Fibroblast of skin of abdomen (primary cell): Measurements from ENCODE around the gene ADGRB3.
A peak's percentile ranks its signal among the peaks of the same experiment; 100 is the strongest.
"Not testable (repeated sequence)": the region's sequence is repeated elsewhere in the genome, so short reads cannot be mapped to it uniquely, and the experiment has no call there.

Experiments used
- DNase-seq: peaks from one replicate; pipeline ENCODE4 v3.0.0-alpha.2; 2013

The ADGRB3 gene

DNA sequence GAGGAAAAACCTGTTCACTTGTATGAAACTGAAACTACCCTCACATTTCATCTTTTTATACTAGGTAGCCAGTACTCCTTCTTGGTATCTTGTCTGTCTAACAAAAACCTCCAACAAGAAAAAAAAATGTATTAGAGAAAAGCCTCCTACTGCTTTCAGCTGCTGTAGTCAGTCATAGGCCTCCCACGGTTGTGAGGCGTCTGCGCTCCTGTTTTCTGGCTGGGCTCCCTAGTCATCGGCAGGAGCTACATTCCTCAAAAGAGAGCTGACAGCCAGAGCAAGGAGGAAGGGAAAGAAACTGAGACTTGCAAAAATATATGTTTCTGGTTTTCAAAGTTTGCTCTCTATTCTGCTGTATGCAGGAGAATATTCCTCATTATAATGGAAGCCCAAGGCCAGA is 644.7 kb downstream of the ADGRB3 start:
- peak; percentile 6 for DNase-seq

DNA sequence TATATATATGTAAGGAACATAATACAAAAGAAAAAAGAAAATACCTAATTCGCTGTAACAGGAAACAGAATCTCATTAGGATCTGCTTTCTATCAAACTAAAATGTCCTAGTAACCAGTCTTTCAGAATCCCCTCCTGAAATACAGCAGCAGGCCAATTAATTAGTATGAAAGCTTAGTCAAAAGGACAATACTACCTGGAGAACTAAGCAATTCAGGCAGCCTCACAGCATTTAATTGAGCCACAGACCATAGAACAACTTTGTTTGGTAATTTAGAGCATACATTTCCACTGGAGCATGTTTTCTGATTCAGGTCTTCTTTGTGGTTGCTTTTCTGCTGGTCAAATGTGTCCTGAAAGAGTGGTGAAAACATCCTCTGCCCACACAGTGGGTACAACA is 645.8 kb downstream of the ADGRB3 start:
- no peak for DNase-seq

DNA sequence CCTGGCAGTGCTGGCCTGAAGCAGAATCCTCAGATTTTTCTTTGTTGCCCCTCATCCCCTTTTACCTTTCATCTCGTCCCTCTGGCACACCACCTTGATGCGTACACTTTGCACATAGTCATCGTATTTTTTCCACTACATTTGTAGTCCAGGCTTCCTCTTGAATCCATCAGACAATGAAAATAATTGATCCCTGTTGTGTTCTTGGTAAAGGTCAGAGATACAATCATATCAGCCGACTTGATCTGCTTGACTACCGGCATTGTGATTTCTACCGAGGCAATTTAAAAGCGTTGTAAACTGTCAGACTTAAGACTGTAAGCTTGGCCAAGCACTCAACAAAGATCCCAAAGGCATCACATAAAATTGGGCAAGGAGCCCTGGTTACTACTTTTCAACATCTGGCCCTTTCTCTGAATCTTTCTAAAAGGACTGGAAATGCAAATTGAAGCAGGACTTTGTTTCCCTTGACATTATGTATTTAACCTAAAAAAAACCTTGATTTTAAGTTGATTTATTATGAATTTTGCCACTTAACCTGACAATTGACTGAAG is 649.2 kb downstream of the ADGRB3 start:
- no peak for DNase-seq

DNA sequence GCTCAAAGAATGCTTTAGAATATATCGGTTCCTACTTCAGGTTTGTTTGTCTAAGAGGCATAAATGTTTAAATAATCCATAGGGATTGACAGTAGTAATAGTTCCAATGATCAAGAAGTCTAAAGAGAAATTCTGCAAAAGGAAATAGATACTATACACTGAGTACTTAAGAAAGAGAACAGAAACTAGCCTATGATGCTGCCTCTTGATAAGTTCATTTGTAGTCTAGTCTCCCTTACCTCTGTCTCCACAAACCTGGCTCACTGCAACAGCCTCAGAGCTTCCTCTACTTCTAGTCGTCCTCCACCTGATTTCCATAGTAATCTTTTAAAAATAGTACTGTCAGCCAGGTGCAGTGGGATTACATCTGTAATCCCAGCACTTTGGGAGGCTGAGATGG is 650.0 kb downstream of the ADGRB3 start:
- DNase-seq: no peak

GRCh38 chr6:69286331-69286730 is 651.2 kb downstream of the ADGRB3 start:
- no peak for DNase-seq

- not testable (repeated sequence) for DNase-seq
Observed at GRCh38 chr6:69288198-69288597, 653.1 kb downstream of the ADGRB3 start.

DNA sequence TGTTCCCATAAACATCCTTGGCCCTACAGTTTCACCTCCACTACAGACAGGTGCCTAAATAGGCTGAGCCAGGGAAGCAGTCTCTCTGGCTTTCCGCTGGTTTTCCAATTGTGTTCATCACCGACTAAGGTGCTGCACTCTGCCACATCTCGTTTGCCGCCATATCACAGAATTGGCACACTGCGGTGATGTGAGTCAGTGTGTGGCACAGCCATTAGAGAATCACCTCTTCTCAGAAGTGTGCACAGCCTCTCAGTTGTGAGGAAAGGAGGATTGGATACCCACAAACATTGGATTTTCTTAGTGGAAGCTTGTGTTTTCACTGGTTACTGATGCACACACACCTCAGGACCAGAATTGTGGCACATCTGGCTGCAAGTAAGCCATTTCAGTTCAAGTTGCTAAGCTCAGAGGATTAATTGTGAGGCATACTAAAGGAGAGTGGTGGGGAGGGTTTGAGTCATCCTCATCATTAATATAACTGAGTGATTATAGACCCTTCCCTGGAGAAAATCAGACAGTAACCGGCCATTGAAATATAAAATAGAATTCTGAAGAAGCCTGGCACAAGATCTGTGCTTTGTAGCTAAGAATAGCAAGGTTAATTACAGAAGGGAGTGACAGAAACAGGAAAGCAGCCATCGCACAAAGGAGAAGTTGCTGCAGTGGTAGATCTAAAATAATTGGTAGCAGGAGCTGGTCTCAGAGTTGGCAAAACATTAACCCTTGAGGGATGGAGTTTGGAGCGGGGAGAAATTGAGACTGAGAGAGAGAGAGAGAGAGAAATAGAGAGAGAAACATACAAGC is 654.8 kb downstream of the ADGRB3 start:
- no peak for DNase-seq

GRCh38 chr6:69293471-69293870 is 658.4 kb downstream of the ADGRB3 start:
- no peak for DNase-seq

DNA sequence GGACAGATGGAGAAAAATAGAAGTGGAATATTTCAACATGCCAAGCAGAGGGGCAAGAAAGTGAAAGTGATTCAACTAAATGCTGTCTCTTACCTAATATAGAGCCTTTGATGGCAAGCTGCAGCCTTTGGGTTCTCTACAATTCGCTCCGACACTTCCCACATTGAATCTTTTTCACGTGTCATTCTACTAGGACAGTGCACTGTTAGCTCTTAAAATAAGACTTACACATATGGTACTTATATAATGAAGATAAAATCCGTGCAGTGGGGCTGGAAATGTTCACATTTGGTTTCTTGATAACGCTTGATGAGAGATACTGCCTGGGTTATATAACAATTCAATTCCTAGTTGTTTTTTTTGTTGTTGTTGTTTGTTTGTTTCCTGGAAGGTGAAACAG is 659.3 kb downstream of the ADGRB3 start:
- DNase-seq: no peak

GRCh38 chr6:69294862-69295261 is 659.8 kb downstream of the ADGRB3 start:
- DNase-seq: no peak

GRCh38 chr6:69303382-69303781 is 668.3 kb downstream of the ADGRB3 start:
- no peak for DNase-seq

DNA sequence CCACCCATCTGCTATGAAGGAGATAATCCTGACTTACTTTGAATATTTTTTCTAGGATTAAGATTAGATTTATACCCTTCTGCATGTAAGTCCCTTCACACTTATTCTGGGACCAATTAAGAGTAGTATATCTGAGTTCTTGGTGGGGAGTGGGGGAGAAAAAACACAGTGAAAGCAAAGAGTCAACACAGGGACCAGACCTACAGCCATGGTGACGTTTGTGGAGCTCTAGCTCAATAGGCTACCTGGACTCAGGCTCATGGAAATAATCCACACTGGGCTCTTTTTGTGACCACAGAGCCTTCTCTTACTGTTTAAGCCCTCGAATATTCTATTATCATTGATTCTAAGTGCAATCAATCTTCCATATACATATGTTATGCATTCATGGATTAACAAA is 670.4 kb downstream of the ADGRB3 start:
- no peak for DNase-seq

DNA sequence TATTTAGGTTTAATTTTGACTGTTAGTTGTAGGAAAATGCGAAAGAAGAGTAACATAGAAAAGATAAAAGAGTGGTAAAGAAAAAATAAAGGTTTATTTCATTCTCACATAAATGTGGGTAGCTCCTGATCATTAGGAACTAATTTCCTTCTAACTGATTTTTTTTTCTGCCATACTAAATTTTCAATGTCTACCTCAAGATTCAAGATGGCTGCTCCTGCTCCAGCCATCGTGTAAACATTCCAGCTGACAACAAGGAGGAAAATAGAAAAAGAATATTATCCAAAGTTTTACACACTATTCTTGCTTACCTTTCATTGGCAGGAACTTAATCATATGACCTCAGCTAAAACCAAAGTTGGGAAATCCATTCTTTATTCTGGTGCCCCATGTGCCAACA is 673.5 kb downstream of the ADGRB3 start:
- DNase-seq: no peak

DNA sequence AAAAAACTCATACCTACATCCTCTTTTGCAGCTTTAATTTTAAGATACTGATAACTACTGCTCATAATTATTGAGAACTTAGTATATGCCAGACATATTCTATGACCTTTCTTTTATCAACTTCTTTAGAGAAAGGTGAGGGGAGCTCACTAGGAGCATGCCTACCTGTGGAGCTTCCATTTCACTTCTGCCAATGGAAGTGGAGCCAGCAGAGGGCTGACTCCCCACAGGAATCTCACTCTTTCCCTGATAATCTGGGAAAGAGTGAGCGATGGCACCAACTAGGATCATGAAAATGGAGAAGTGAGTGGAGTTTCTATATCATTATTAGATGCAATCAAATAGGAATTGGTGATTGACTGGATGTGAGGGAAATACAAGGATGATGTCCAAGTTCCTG is 676.8 kb downstream of the ADGRB3 start:
- DNase-seq: no peak

DNA sequence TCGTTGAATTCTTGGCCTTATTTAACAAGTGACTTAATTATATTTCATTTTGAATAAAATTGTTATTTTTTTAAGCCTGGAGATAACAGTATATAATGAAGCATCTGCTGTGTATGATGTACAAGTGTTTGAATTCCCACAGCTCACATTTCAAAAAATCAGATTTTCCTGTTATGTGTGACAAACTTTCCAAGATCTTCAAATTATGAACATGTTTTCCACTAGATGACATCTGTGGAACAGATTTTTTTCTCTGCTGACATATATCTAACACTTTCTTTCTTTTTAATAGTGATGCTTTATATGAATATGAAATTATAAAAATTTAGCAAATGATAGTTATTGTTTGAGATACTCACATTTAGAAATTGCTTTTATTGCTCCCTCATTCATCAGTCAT is 678.9 kb downstream of the ADGRB3 start:
- no peak for DNase-seq

GRCh38 chr6:69314531-69314930 is 679.4 kb downstream of the ADGRB3 start:
- DNase-seq: no peak

DNA sequence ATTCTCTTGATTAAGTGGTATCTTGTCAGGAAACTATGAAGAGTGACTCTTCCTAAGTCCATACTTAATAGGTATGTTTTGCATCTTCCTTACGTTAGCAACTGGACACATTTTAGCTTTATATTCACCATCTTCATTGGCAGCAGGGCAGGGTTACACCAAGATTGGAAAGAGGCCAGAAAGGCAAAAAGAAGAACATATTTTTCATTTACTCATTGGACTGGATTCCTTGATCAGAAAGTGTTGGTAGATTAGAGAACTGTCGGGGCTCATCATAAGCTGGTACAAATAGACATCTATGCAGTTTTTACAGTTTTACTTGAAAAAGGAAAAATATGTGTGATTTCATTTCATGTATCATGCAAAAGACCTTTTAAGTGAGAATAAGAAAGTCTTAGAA is 696.8 kb downstream of the ADGRB3 start:
- DNase-seq: no peak

GRCh38 chr6:69337311-69337710 is 702.2 kb downstream of the ADGRB3 start:
- DNase-seq: no peak

- no peak for DNase-seq
Observed at GRCh38 chr6:69338431-69339162, 703.5 kb downstream of the ADGRB3 start.

DNA sequence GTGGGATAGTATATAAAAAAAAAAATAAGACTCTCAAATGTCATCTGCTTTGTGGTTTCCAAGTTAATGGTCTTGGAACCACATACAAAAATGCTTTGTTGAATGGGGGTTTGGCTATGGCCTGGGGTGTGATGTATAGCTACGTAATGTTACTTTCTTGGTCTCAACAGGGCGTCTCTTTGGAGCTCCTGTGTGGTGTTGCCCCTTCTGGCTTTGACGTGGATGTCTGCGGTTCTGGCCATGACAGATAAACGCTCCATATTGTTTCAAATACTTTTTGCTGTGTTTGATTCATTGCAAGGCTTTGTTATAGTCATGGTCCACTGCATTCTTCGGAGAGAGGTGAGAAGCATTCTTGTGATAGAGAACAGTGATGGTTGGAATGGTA is 704.1 kb downstream of the ADGRB3 start:
- no peak for DNase-seq

GRCh38 chr6:69340196-69340595 is 705.1 kb downstream of the ADGRB3 start:
- DNase-seq: no peak

DNA sequence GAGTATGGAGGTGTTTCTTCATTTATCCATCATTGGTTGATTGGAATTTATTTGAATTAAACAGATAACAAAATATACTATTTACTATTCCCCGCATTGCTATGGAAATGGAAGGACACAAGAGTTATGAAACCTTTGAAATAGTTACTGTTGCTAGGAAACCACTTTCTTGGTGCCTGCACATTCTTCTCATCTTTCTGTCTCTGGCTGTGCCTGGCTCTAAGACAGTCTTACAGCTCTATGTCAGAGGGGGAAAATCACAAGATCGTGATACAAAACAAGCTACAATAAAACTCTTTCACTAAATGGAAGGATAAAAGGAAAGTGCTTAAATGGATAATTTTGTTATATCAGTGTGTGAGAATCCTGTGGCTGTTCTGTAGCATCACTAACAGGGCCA is 708.8 kb downstream of the ADGRB3 start:
- peak; percentile 11 for DNase-seq

DNA sequence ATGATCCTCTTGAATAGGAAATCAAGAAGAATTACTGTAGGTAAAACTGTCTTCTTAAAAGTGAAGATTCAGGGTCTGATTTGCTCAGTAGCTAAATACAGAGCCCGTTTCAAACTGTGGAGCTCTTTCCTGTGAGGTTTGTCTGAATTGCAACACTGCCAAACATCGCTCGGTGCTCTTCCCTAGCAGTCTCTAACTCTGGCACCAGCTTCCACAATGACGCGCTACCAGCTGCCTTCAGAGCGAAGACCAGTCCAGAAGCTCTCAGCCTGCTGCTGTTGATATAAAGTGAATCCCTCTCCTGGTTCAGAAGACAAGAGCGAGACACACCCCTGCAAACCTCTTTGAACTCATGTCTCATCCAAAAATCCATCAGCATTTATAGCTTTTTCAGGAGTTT is 714.7 kb downstream of the ADGRB3 start:
- DNase-seq: no peak

DNA sequence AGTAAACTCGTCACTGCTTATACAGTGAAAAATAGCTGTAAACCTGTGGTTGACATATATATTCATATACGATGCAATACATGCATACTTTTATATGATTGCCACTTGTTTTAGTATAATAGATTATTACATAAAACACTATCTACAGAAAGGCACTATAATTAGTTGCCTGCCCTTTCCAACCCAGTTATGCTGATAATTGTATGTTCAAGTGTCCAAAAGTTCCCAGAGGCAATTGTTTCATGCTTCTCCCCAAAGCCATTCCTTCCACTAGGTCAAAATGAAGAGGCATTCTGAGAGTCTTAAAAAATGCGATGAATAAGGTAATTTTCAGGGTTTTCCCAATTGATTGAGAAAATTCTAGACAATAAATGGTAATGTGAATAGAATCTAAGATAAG is 727.1 kb downstream of the ADGRB3 start:
- DNase-seq: no peak
